ENCODE measurements around the gene RAB20.
"Not testable (repeated sequence)": the region's sequence is repeated elsewhere in the genome, so short reads cannot be mapped to it uniquely, and the experiment has no call there.

RAB20 gene, protein sequence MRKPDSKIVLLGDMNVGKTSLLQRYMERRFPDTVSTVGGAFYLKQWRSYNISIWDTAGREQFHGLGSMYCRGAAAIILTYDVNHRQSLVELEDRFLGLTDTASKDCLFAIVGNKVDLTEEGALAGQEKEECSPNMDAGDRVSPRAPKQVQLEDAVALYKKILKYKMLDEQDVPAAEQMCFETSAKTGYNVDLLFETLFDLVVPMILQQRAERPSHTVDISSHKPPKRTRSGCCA

GRCh38 chr13:110561344-110562035 is at the start of gene RAB20:
RAB20 (minus strand) TSS chr13:110561722; CDS start chr13:110561519, 203 bp downstream.
- peak; percentile 91 for DNase-seq (ENCODE audit: low spot score)

- DNase-seq (ENCODE audit: low spot score) = no peak
Measured at GRCh38 chr13:110610955-110611595, 49.6 kb upstream of the RAB20 start.

- no peak for DNase-seq (ENCODE audit: low spot score)
Measured at GRCh38 chr13:110607675-110608224, 46.2 kb upstream of the RAB20 start.

DNA sequence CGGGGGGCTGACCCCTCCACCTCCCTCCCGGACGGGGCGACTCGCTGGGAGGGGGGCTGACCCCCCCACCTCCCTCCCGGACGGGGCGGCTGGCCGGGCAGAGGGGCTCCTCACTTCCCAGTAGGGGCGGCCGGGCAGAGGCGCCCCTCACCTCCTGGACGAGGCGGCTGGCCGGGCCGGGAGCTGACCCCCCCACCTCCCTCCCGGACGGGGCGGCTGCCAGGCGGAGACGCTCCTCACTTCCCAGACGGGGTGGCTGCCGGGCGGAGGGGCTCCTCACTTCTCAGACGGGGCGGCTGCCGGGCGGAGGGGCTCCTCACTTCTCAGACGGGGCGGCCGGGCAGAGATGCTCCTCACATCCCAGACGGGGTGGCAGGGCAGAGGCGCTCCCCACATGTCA is 44.8 kb upstream of the RAB20 start:
- DNase-seq (ENCODE audit: low spot score) = not testable (repeated sequence)

GRCh38 chr13:110605132-110605531 is 43.6 kb upstream of the RAB20 start:
- no peak for DNase-seq (ENCODE audit: low spot score)

- no peak for DNase-seq (ENCODE audit: low spot score)
Measured at GRCh38 chr13:110600980-110601379, 39.5 kb upstream of the RAB20 start.

DNA sequence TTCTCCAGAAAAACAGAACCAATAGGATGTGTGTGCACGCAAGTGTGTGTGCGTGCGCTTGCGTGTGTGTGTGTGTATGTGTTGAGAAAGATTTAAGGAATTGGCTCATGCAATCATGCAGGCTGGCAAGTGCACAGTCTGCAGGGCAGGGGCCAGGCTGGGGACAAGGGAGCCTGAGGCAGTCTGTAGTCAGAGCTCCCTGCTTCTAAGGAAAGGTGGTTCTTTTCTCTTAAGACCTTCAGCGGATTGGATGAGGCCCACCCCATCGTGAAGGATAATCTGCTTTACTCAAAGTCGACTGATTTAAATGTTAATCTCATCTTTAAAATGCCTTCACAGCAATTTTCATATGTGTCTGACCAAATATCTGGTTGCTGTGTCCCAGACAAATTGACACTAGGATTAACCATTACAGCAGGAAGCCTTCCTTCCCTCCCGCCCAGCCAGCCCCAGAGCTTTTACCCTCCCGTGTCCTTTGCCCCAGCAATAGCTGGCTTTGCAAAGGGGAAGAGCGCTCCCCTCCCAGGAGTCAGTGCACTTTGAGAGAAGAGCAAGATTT is 38.8 kb upstream of the RAB20 start:
- DNase-seq (ENCODE audit: low spot score) = no peak

DNA sequence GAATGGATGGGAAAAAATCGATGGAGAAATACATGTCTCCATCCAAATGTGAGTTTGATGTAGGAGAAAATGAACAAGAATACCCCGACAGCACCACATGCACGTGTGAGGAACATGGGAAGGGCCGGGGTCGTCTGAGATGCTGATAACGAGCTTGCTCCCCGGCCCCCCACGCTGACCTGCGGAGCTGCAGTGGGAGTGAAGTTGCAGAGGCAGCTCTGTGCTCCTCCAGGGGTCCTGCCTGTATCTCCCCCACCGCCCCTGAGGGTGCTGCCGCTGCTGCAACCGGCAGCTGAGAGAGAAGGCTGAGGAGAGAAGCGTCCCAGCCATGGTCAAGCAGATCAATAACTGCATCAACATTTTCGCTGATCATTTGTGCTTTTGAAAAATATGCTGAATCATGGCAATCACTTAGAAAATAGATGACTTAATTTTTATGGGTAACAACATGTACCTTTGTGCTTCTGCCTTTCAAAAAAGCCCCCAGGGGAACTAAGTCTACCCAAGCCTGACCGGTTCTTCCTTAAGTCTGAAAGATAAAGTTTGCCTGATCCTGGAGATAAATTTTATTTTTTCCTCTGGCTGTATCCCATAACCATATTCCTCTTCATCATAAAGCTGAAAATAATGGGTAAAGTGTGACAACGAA is 35.6 kb upstream of the RAB20 start:
- no peak for DNase-seq (ENCODE audit: low spot score)

DNA sequence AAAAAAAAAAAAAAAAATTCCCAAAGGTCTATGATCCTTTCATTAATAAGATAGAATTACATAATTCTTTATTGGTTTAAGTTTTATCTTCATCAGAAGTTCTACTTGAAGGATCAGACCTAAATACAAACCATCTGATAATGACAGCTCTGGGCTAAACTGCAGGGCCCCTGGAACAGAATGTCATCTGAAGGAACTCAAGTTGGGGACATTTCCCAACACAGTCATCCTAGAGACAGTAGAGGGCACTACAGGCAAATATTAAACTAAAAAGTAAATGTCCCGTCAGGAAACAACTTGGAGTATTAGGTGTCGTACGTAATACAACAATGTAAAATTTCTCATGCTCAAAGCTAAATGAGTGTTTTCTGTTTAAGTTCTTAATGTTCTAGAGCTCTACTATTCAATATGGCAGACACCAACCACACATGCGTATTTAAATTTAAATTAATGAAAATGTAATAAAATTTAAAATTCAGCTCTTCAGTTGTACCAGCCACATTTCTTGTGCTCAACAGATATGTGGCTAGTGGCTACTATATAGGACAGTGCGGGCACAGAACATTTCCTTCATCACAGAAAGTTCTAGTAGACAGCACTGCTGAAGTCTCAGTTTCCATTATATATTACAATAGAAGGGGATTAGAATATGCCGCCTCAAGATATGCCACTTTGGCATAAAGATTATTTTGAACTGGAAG is 32.1 kb upstream of the RAB20 start:
- DNase-seq (ENCODE audit: low spot score) = peak; percentile 65

GRCh38 chr13:110592665-110593064 is 31.1 kb upstream of the RAB20 start:
- peak; percentile 63 for DNase-seq (ENCODE audit: low spot score)

DNA sequence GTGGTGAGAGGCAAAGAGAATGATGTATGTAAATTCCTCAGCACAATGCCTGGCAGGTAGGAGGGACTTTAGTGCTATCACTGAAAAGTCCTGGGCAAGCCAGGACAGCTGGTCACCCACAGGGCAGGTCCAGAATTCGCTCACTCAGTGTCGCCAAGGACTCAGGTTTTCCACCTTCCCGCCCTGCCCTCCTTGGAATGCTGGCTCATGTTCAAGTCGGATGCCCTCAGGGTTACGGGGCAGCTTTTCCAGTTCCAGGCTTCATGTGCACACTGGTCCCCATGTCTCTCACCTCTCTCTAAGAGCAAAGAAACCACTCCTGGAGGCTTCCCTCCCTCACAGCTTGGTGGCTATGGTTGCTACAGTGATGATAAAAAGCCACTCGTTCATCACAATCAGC is 29.1 kb upstream of the RAB20 start:
- no peak for DNase-seq (ENCODE audit: low spot score)

- DNase-seq (ENCODE audit: low spot score) = no peak
Measured at GRCh38 chr13:110589793-110590390, 28.4 kb upstream of the RAB20 start.

DNA sequence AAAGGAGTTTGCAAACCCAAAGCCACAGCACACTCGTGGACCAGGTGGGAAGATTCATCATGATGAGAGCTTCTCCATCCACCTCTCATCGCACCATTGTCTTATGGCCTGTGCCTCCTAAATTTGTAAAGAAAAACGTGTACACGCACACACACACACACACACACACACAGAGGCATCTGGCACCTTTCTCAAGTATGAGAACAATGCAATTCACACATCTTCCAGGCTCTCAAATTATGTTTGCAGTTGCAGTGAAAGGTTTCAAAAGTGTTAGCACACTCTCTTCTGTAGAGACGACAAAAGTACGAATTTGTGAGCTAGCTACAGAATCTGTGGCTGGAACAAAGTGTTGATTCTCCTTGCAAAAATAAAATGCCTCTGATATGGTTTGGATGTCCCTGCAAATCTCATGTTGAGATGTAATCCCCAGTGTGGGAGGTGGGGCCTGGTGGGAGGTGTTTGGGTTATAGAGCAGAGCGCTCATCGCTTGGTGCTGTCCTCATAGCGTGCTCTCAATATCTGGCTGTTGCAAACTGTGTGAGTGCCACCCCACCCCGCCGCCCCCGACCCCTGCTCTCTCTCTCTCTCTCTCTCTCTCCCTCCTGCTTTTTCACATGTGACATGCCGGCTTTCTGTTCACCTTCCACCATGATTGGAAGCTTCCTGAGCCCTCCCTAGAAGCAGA is 21.8 kb upstream of the RAB20 start:
- no peak for DNase-seq (ENCODE audit: low spot score)

DNA sequence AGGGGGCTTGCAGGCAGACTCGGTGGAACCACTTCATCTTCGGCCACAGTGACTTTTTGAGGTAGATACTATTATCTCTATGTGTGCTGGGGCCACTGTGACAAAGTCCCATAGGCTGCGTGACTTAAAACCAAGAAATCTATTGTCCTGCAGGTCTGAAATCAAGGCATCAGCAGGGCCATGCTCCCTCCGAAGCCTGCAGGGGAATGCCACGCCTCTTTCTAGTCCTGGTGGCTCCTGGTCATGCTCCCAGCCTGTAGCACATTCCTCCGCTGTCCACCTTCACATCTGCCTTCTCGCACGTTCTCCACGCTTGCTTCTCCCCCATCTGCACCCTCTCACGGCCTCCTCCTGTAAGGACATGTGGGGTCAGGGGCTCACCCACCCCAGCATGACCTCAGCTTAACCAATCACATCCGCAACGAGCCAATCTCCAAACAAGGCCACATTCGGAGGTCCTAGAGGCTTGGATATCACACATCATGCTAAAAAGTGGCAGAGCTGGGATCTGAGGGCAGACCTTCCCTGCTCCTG is 21.0 kb upstream of the RAB20 start:
- DNase-seq (ENCODE audit: low spot score) = no peak

DNA sequence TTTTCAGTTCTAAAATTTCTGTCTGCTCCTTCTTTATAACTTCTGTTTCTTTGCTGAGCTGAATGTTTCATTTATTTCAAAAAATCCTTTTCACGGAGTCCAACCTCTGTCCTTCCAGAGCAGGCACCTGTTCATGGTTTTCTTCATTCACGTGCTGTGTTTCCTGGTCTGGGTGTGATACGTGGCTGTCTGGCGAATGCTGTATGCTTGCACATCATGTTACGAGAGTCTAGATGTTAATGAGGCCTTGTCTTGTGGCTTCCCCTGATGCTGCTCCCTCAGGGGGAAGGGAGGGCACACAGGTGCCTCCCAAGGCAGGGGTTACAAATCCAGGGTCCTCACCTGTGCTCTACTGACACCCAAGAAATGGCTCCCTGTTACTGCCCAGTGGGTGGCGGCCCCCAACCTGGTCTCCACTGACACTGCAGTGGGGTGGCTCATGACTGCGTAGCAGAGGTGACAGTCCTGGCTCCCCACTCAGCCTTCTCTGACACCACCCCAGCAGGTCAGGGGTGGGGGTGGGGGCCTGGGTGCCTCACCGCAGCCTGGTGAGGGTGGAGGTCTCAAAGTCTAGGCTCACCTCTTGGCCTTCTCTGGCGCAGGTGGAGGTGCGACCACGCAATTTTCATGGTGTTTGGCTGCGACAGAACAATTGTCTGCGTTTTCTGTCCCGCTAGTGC is 20.1 kb upstream of the RAB20 start:
- no peak for DNase-seq (ENCODE audit: low spot score)

DNA sequence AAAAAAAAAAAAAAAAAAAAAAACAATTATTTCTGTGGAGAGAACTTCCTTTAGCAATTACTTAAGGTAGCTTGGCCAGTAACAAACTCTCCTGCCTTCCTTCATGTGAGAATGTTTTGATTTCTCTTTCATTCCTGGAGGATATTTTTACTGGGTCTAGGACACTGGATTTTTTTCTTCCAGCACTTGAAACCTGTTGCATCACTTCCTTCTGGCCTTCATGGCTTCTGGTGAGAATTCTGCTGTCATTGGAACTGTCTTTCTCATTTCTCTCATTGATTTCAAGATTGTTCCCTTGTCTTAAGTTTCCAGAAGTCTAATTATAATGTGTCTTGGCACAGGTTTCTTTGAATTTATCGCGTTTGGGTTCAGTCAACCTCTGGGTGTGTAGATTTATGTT is 19.3 kb upstream of the RAB20 start:
- DNase-seq (ENCODE audit: low spot score) = peak; percentile 38

DNA sequence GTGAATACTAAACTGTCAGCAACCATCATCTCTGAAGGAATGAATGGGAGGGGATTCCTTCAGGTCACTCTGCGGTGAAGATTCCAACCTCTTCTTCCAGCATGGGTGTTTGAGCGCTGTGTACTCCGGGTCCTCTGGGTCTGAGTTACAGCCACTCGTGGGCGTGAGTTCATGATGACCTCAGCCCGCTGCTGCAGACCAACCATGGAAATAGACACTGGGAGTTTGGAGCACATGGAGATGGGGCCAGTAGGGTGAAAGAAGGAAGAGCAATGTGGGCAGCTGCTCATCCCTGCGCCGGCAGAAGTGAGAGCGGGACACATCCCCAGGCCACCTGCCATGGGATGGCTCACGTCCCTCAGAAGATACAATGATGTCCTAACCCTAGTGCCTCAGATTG is 16.8 kb upstream of the RAB20 start:
- no peak for DNase-seq (ENCODE audit: low spot score)

DNA sequence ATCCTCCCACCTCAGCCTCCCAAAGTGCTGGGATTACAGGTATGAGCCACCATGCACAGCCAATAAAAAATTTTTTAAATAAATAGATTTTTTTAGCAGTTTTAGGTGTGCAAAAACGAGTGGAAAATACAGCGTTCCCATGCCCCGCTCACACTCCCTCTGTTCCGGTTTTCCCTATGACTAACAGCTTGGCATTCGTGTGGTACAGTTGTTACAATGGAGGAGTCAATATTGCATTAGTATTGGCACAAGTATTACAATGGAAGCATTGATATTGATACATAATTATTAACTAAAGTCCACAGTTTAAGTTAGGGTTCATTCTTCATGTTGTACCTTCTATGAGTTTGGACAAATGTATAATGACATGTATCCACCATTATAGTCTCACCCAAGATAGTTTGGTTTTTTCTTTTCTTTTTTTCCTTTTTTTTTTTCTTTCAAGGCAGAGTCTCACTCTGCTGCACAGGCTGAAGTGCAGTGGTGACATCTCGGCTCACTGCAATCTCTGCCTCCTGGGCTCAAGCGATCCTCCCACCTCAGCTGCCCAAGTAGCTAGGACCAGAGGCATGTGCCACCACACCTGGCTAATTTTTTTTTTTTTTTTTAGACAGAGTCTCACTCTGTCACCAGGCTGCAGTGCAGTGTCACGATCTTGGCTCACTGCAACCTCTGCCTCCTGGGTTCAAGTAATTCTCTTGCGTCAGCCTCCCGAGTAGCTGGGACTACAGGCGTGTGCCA is 15.4 kb upstream of the RAB20 start:
- DNase-seq (ENCODE audit: low spot score) = no peak

GRCh38 chr13:110576070-110576394 is 14.5 kb upstream of the RAB20 start:
- no peak for DNase-seq (ENCODE audit: low spot score)

Measured in AG20443 (cell line).